HEK293 (cell line): ENCODE measurements around the gene STIM2.
A peak's percentile ranks its signal among the peaks of the same experiment; 100 is the strongest.

Experiments used
- CTCF ChIA-PET: fragments of 350-600 bp; formaldehyde crosslinking; extraction: SDS; loops from one replicate; lab custom pipeline; 2021; ENCODE audit warnings: antibody characterized with exemption; lab: Yijun Ruan, JAX
- POLR2A ChIA-PET: fragments of 300-600 bp; formaldehyde crosslinking; extraction: SDS; loops from one replicate; lab custom pipeline; 2020; ENCODE audit warnings: antibody characterized with exemption, inconsistent platforms; lab: Yijun Ruan, JAX
- H3K27ac ChIP-seq: fragments of 200-500 bp; sonication (Bioruptor generic); 2 replicates; pipeline ENCODE4 v1.5.1; 2014; ENCODE audit warnings: low read depth, low read length, control low read depth, inconsistent platforms; ENCODE audit errors: extremely low read depth
- H3K36me3 ChIP-seq, 2 experiments: fragments of 200-500 bp in 1 of 2; sonication (Bioruptor generic) in 1 of 2; 1 replicate in 1 of 2; 2 replicates in 1 of 2; pipeline ENCODE4 v1.5.1; 2014 to 2017; ENCODE audit warnings: inconsistent platforms in 2 of 2, low read length in 2 of 2; ENCODE audit not compliant: control insufficient read depth in 2 of 2, insufficient read depth in 1 of 2
- H3K4me1 ChIP-seq: fragments of 200-500 bp; sonication (Bioruptor generic); 2 replicates; pipeline ENCODE4 v1.5.1; 2014; ENCODE audit warnings: mild to moderate bottlenecking, low read length, inconsistent platforms; ENCODE audit not compliant: control insufficient read depth, insufficient read depth
- H3K4me3 ChIP-seq: 2 replicates; pipeline ENCODE4 v1.5.1; 2011; ENCODE audit warnings: low read depth, mild to moderate bottlenecking, control low read depth, low read length, moderate library complexity
- H3K9me3 ChIP-seq: fragments of 200-500 bp; sonication (Bioruptor generic); 2 replicates; pipeline ENCODE4 v1.5.1; 2014; ENCODE audit warnings: low read depth, low read length, inconsistent platforms; ENCODE audit not compliant: control insufficient read depth, insufficient read depth
- EGR2 ChIP-seq: fragments of 450-650 bp; formaldehyde crosslinking; IDR thresholded peaks from 2 replicates; pipeline ENCODE4 v1.5.1; 2016; ENCODE audit warnings: low read depth, missing biosample characterization, missing genetic modification characterization
- GLIS1 ChIP-seq: fragments of 450-650 bp; formaldehyde crosslinking; IDR thresholded peaks from 2 replicates; pipeline ENCODE4 v1.5.1; 2016; ENCODE audit warnings: missing biosample characterization, missing genetic modification characterization
- HOXC10 ChIP-seq: sonication (generic); formaldehyde crosslinking; IDR thresholded peaks from 2 replicates; pipeline ENCODE4 v1.8.1; 2023; ENCODE audit warnings: mild to moderate bottlenecking, missing genetic modification reagents
- YY2 ChIP-seq: fragments of 450-650 bp; formaldehyde crosslinking; IDR thresholded peaks from 2 replicates; pipeline ENCODE4 v1.5.1; 2016; ENCODE audit warnings: missing biosample characterization, missing genetic modification characterization
- ZBTB48 ChIP-seq: fragments of 450-650 bp; formaldehyde crosslinking; IDR thresholded peaks from 2 replicates; pipeline ENCODE4 v1.5.1; 2016; ENCODE audit warnings: missing biosample characterization, missing genetic modification characterization
- ZFHX2 ChIP-seq: fragments of 450-650 bp; formaldehyde crosslinking; conservative IDR thresholded peaks from 2 replicates; pipeline ENCODE4 v1.5.1; 2016; ENCODE audit warnings: missing biosample characterization, missing genetic modification characterization
- ZFP41 ChIP-seq: fragments of 450-650 bp; formaldehyde crosslinking; IDR thresholded peaks from 2 replicates; pipeline ENCODE4 v1.5.1; 2016; ENCODE audit warnings: missing biosample characterization, missing genetic modification characterization, borderline replicate concordance
- ZNF10 ChIP-seq: fragments of 450-650 bp; formaldehyde crosslinking; IDR thresholded peaks from 2 replicates; pipeline ENCODE4 v1.5.1; 2017; ENCODE audit warnings: missing biosample characterization, missing genetic modification characterization
- ZNF175 ChIP-seq: fragments of 450-650 bp; formaldehyde crosslinking; IDR thresholded peaks from 2 replicates; pipeline ENCODE4 v1.5.1; 2016; ENCODE audit warnings: missing biosample characterization, missing genetic modification characterization
- ZNF19 ChIP-seq: fragments of 450-650 bp; formaldehyde crosslinking; IDR thresholded peaks from 2 replicates; pipeline ENCODE4; 2016; ENCODE audit warnings: missing biosample characterization, missing genetic modification characterization, low read depth
- ZNF223 ChIP-seq: fragments of 450-650 bp; formaldehyde crosslinking; IDR thresholded peaks from 2 replicates; pipeline ENCODE4 v1.5.1; 2016; ENCODE audit warnings: missing biosample characterization, missing genetic modification characterization
- ZNF311 ChIP-seq: fragments of 450-650 bp; formaldehyde crosslinking; IDR thresholded peaks from 2 replicates; pipeline ENCODE4 v1.5.1; 2017; ENCODE audit warnings: missing biosample characterization, missing genetic modification characterization, borderline replicate concordance
- ZNF341 ChIP-seq: fragments of 450-650 bp; formaldehyde crosslinking; IDR thresholded peaks from 2 replicates; pipeline ENCODE4; 2016; ENCODE audit warnings: low read depth, missing biosample characterization, missing genetic modification characterization
- ZNF394 ChIP-seq: fragments of 450-650 bp; formaldehyde crosslinking; IDR thresholded peaks from 2 replicates; pipeline ENCODE4 v1.5.1; 2016; ENCODE audit warnings: missing biosample characterization, missing genetic modification characterization, mild to moderate bottlenecking, moderate library complexity, borderline replicate concordance
- ZNF426 ChIP-seq: fragments of 450-650 bp; formaldehyde crosslinking; IDR thresholded peaks from 2 replicates; pipeline ENCODE4 v1.5.1; 2017; ENCODE audit warnings: missing biosample characterization, missing genetic modification characterization, mild to moderate bottlenecking, inconsistent platforms, moderate library complexity
- ZNF501 ChIP-seq: fragments of 450-650 bp; formaldehyde crosslinking; IDR thresholded peaks from 2 replicates; pipeline ENCODE4 v1.5.1; 2016; ENCODE audit warnings: missing biosample characterization, missing genetic modification characterization
- ZNF514 ChIP-seq: fragments of 450-650 bp; formaldehyde crosslinking; IDR thresholded peaks from 2 replicates; pipeline ENCODE4 v1.5.1; 2016; ENCODE audit warnings: missing biosample characterization, missing genetic modification characterization
- ZNF558 ChIP-seq: fragments of 450-650 bp; formaldehyde crosslinking; IDR thresholded peaks from 2 replicates; pipeline ENCODE4 v1.5.1; 2016; ENCODE audit warnings: missing biosample characterization, missing genetic modification characterization
- TF ChIP-seq, protein P1 (sequence below): fragments of 450-650 bp; formaldehyde crosslinking; IDR thresholded peaks from 2 replicates; pipeline ENCODE4 v1.5.1; 2016; ENCODE audit warnings: missing biosample characterization, missing genetic modification characterization

Gene STIM2

DNA sequence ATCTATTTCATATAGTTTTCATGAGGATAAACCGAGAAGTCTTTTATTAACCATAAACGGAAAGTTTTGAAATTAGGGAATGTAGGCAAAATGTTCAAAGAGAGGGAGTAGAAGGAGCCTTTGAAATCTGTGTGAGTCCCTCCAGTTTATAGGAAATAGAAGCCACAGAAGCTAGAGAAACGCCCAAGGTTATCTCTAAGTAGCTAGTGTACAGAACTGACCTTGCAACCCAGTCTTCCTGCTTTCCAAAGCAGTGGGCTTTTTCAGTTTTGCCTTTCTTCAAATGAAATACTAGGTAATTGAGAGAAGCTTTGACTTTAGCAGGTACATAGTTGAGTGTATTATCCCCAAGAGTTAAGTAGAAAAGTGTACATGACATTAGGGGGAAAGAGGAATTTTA is 39.4 kb downstream of the STIM2 start:
- Histone ChIP-seq H3K36me3 (no peaks in the 10 kb centered on the region), H3K4me1 (no peaks in the 10 kb centered on the region), H3K27ac (no peak overlapping the region), H3K4me3 (no peak overlapping the region), H3K9me3 (no peaks in the 10 kb centered on the region)
- no peak for TF ChIP-seq ZNF426
- TF ChIP-seq ZBTB48 (tag by site-specific recombination) = no peak
- POLR2A ChIA-PET = no interaction called here
- CTCF ChIA-PET = interaction anchor here (0.8 to 0.9 kb wide), 2 partner anchors 9 to 25 kb away, joined by 3 to 4 read pairs; no protein-coding TSS in a partner anchor

DNA sequence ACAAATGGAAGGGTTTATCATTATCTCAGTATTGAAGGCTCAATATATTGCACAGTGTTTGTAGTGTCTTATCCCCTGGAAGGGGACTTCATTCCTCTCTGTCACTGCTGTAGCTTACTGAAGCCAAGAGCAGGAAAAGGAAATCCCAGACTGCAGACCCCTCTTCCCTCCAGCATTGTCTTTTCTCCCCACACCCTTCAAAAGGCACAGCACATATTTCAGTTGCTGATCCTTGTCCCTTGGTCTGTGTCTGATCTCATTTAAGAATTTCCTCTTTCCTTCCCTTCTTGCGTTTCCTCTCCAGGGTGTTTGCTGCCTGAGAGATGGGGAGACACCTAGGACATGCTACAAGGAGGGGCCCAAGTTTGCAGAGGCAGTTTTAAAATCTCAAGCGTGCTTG is 40.1 kb downstream of the STIM2 start:
- Histone ChIP-seq H3K4me3 (no peak overlapping the region), H3K27ac (no peak overlapping the region), H3K36me3 (no peaks in the 10 kb centered on the region), H3K4me1 (no peaks in the 10 kb centered on the region), H3K9me3 (no peaks in the 10 kb centered on the region)
- ChIA-PET CTCF (interaction anchor here (0.8 kb wide), 1 partner anchor 26 kb away, joined by 3 read pairs; no protein-coding TSS in a partner anchor), POLR2A (no interaction called here)
- TF ChIP-seq ZNF341 (tag by site-specific recombination) (no peak), YY2 (no peak), GLIS1 (tag by site-specific recombination) (no peak), ZNF311 (tag by site-specific recombination) (no peak), ZNF223 (tag by site-specific recombination) (no peak), ZNF558 (tag by site-specific recombination) (no peak), ZFP41 (tag by site-specific recombination) (no peak), ZNF514 (tag by site-specific recombination) (no peak)
- TF ChIP-seq, protein P1, sequence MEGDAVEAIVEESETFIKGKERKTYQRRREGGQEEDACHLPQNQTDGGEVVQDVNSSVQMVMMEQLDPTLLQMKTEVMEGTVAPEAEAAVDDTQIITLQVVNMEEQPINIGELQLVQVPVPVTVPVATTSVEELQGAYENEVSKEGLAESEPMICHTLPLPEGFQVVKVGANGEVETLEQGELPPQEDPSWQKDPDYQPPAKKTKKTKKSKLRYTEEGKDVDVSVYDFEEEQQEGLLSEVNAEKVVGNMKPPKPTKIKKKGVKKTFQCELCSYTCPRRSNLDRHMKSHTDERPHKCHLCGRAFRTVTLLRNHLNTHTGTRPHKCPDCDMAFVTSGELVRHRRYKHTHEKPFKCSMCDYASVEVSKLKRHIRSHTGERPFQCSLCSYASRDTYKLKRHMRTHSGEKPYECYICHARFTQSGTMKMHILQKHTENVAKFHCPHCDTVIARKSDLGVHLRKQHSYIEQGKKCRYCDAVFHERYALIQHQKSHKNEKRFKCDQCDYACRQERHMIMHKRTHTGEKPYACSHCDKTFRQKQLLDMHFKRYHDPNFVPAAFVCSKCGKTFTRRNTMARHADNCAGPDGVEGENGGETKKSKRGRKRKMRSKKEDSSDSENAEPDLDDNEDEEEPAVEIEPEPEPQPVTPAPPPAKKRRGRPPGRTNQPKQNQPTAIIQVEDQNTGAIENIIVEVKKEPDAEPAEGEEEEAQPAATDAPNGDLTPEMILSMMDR = no peak

DNA sequence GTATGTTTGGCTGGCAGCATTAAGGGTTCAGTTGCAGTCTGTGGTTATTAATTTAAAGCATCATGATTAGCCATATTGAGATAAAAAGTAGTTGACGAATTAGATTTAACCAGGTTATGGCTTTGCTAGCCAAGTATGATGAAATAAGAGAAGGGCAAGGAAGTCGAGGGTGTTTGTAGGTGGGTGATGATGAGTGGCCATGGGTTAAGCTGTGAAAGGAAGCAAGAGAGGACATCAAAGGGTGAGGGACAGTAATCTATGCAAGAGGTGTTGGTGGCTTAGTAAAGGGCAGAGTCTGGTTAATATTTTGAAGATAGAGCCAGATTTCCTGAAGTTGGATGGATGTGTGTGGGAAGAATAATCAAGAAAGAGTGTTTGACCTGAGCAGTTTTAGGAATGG is 44.5 kb downstream of the STIM2 start:
- ChIA-PET CTCF (no interaction called here), POLR2A (no interaction called here)
- Histone ChIP-seq H3K4me3 (no peak overlapping the region), H3K9me3 (no peaks in the 10 kb centered on the region), H3K36me3 (no peaks in the 10 kb centered on the region)
- TF ChIP-seq ZFHX2 (tag by site-specific recombination) (peak; percentile 73), EGR2 (tag by site-specific recombination) (peak; percentile 88), ZNF341 (tag by site-specific recombination) (no peak), ZNF501 (tag by site-specific recombination) (no peak), ZNF10 (tag by site-specific recombination) (no peak), ZNF394 (tag by site-specific recombination) (no peak)
- TF ChIP-seq, all 188 proteins: peak for 2
- H3K27ac ChIP-seq = no peak overlapping the region
- H3K4me1 ChIP-seq = no peaks in the 10 kb centered on the region

DNA sequence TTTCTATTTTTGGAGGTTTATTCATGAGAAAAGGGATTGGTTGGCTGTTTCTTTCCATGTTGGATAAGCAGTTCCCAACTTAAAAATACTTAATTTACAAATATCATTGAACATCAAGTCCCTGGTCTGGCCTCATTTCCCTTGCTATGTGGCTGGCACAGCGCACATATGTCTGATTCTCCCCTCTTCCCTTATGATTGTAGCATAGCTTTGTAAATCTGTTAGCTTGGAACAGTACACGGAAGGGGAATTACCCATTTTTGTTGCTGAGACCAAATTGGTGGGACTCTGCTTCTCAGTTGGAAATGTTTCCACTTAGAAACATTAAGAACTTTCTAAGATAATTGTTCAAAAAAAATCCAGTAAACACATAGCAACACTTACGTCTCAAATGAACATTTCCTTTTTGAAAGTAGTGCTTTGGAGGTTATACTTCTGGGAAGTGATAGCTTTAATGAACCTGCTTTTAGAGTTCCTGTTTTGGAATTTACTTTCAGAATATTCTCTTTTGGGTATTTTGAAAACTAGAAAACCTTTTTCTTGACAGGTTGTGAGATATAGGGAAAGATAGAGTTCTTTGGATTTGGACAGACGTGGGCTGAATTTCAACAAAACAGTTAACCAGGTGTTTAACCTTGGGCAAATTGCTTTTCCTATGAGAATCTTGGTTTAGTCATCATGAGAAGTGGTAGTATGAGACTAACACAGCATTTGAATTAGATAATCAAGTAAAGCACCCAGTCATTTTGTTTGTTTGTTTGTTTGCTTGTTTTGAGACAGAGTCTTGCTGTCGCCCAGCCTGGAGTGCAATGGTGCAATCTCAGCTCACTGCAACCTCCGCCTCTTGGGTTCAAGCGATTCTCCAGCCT is 47.3 kb downstream of the STIM2 start:
- TF ChIP-seq ZNF175 (tag by site-specific recombination) (no peak), HOXC10 (CRISPR knock-in tag) (no peak), ZNF19 (tag by site-specific recombination) (no peak)
- H3K4me3 ChIP-seq = no peak overlapping the region
- H3K4me1 ChIP-seq = no peaks in the 10 kb centered on the region
- no peaks in the 10 kb centered on the region for H3K9me3 ChIP-seq
- ChIA-PET CTCF (no interaction called here), POLR2A (no interaction called here)
- H3K36me3 ChIP-seq = no peaks in the 10 kb centered on the region
- H3K27ac ChIP-seq = no peak overlapping the region
